OCI-LY7 (cell line): ENCODE measurements around the gene MAF. TPM values are rescaled to one million over a fixed set of nuclear protein-coding genes. Genes with fewer than 3 reads are reported as not detected.

ENCODE experiments used
- BruUV-seq: library from RNA; stranded (reverse); fragments of 400-500 nt; replicated peaks from 2 replicates; lab custom pipeline; 2021; lab: Mats Ljungman, UMichigan
- CTCF ChIA-PET: fragments of 300-600 bp; sonication (Branson Sonifier 250); formaldehyde crosslinking; loops from one replicate; lab custom pipeline; 2022; ENCODE audit warnings: antibody characterized with exemption; ENCODE audit not compliant: unreplicated experiment; lab: Charles Lee
- POLR2A ChIA-PET: fragments of 300-600 bp; sonication (Branson Sonifier 250); formaldehyde crosslinking; loops from one replicate; lab custom pipeline; 2022; ENCODE audit warnings: antibody characterized with exemption; lab: Charles Lee
- DNase-seq: peaks from one replicate; pipeline ENCODE4 v3.0.0-alpha.2; 2015; ENCODE audit warnings: low spot score
- H2AFZ ChIP-seq: fragments of 200-600 bp; sonication (generic), shearing (Covaris generic); 2 replicates; pipeline ENCODE4 v1.6.1; 2014; ENCODE audit warnings: mild to moderate bottlenecking, antibody characterized with exemption, low read length, moderate library complexity
- H3K27ac ChIP-seq: fragments of 200-600 bp; sonication (generic); 2 replicates; pipeline ENCODE4 v1.5.1; 2014; ENCODE audit warnings: mixed run types, low read depth, mild to moderate bottlenecking, moderate library complexity, low read length, inconsistent platforms; ENCODE audit not compliant: poor library complexity, severe bottlenecking
- H3K36me3 ChIP-seq: fragments of 200-600 bp; sonication (generic); 2 replicates; pipeline ENCODE4 v1.6.1; 2014; ENCODE audit warnings: mild to moderate bottlenecking, antibody characterized with exemption, low read length, moderate library complexity, mixed read lengths; ENCODE audit not compliant: insufficient read depth
- H3K4me1 ChIP-seq: fragments of 200-600 bp; sonication (generic); 2 replicates; pipeline ENCODE4 v1.5.1; 2014; ENCODE audit warnings: mild to moderate bottlenecking, low read length; ENCODE audit not compliant: insufficient read depth, poor library complexity, severe bottlenecking
- H3K4me2 ChIP-seq: fragments of 200-600 bp; sonication (generic); 2 replicates; pipeline ENCODE4 v1.6.1; 2014; ENCODE audit warnings: mild to moderate bottlenecking, low read length
- H3K4me3 ChIP-seq: fragments of 200-600 bp; sonication (generic); 2 replicates; pipeline ENCODE4 v1.5.1; 2014; ENCODE audit warnings: mild to moderate bottlenecking, low read depth, low read length; ENCODE audit not compliant: poor library complexity, severe bottlenecking
- H3K79me2 ChIP-seq: fragments of 200-600 bp; sonication (generic); 2 replicates; pipeline ENCODE4 v1.6.1; 2016; ENCODE audit warnings: low read depth, mild to moderate bottlenecking, low read length, moderate library complexity, mixed read lengths; ENCODE audit not compliant: insufficient read depth
- H3K9me2 ChIP-seq: fragments of 200-600 bp; sonication (generic); 2 replicates; pipeline ENCODE4 v1.6.1; 2016; ENCODE audit warnings: mild to moderate bottlenecking, low read length, mixed read lengths; ENCODE audit not compliant: insufficient read depth
- H3K9me3 ChIP-seq: fragments of 200-600 bp; sonication (generic); 2 replicates; pipeline ENCODE4 v1.6.1; 2014; ENCODE audit warnings: mild to moderate bottlenecking, mixed run types, low read length, mixed read lengths
- H4K20me1 ChIP-seq: fragments of 200-600 bp; sonication (generic); 2 replicates; pipeline ENCODE4 v1.6.1; 2014; ENCODE audit warnings: mild to moderate bottlenecking, antibody characterized with exemption, low read length, moderate library complexity, mixed read lengths; ENCODE audit not compliant: insufficient read depth
- EZH2phosphoT487 ChIP-seq: fragments of 200-600 bp; sonication (generic); IDR thresholded peaks from 2 replicates; pipeline ENCODE4 v1.6.1; 2018; ENCODE audit warnings: low read depth, borderline replicate concordance, mild to moderate bottlenecking, mixed run types, antibody characterized with exemption, low read length, moderate library complexity, mixed read lengths
- intact Hi-C: fragments of 100-400 bp; cut with micrococcal nuclease; formaldehyde crosslinking; loops from one replicate; pipeline ENCODE4 v1.10.0; 2022; ENCODE audit not compliant: unreplicated experiment
- total RNA-seq, 2 experiments: library from RNA; depleted of rRNA in 1 of 2; stranded (reverse); fragments of >200 nt in 1 of 2; shearing (Covaris generic) in 1 of 2; gene quantifications; 2 replicates each; pipeline ENCODE4 v1.2.3, GENCODE V29; 2014 to 2022
- TF ChIP-seq, protein P1 (sequence below): fragments of 200-600 bp; sonication (generic); conservative IDR thresholded peaks from 2 replicates; pipeline ENCODE4 v1.5.1; 2014; ENCODE audit warnings: mild to moderate bottlenecking, antibody characterized with exemption, low read length, moderate library complexity, mixed read lengths

Gene MAF
- total RNA-seq, 2 experiments from 2014 or later, result not detected

DNA sequence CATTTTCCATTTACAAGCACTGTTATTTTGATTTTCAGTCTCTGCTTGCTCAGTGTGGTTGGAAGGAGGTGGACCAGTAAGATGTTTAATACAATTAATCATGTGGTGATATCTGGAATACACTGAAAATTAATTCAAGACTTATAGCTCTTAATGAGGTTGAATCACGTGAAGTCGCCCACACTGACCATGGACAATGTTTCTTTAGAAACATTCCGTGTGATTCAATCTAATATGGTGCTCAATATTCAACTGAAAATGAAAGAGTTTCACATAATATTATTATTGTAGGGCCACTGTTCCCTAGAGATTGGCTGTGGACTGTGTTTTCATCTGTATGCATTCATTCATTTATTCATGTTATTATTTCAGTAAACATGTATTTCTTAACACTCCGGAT lies 45.2 kb upstream of the MAF start:
- intact Hi-C loops, result no loop called here
- Histone ChIP-seq H3K4me3 (no peak overlapping the region), H3K4me1 (no peaks in the 10 kb centered on the region), H3K9me3 (no peaks in the 10 kb centered on the region), H3K79me2 (no peaks in the 10 kb centered on the region), H4K20me1 (no peaks in the 10 kb centered on the region), H3K27ac (no peak overlapping the region), H3K9me2 (no peaks in the 10 kb centered on the region), H3K36me3 (no peaks in the 10 kb centered on the region), H3K4me2 (no peak overlapping the region), H2AFZ (no peak overlapping the region)
- no peak for DNase-seq
- CTCF ChIA-PET, result no interaction called here
- BruUV-seq, result no TSS peak
- POLR2A ChIA-PET, result interaction anchor here (0.6 kb wide), 1 partner anchor 1608 kb away, joined by 3 read pairs; no protein-coding TSS in a partner anchor
- TF ChIP-seq, protein P1, sequence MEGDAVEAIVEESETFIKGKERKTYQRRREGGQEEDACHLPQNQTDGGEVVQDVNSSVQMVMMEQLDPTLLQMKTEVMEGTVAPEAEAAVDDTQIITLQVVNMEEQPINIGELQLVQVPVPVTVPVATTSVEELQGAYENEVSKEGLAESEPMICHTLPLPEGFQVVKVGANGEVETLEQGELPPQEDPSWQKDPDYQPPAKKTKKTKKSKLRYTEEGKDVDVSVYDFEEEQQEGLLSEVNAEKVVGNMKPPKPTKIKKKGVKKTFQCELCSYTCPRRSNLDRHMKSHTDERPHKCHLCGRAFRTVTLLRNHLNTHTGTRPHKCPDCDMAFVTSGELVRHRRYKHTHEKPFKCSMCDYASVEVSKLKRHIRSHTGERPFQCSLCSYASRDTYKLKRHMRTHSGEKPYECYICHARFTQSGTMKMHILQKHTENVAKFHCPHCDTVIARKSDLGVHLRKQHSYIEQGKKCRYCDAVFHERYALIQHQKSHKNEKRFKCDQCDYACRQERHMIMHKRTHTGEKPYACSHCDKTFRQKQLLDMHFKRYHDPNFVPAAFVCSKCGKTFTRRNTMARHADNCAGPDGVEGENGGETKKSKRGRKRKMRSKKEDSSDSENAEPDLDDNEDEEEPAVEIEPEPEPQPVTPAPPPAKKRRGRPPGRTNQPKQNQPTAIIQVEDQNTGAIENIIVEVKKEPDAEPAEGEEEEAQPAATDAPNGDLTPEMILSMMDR, result no peak
- no peak for TF ChIP-seq EZH2phosphoT487

DNA sequence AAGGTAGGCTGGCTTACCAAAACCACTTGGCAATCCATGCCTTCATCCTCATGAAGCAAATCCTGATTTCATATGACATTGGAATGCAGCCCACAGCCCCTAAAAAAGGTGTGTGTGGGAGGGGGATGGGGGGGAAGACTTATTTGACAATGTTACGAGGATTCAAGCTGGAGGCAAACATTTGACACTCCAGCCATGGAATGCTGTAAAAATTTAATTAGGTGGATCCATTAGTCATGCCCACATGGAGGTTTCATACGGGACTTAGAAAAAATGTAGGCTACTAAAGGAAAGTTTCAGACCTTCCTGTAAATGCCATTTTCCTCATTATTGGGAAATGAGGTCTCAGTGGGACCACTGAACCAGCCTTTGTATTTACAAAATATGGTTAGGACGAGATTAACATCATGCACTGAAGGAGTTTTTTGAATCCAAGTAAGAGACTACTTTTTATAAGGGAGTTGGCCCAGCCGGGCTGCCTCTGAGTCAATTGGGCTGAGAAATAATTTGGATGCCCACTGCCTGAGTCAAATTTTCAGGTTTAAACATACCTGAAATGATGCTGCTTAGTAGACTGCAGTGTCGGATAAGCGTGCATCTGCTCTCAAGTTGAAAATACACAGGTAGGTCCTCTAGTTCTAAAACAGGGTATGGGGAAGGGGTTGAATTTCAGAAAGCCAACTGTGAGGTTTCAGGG lies 44.6 kb upstream of the MAF start:
- Histone ChIP-seq H4K20me1 (no peaks in the 10 kb centered on the region), H3K79me2 (no peaks in the 10 kb centered on the region), H3K27ac (no peak overlapping the region), H3K9me2 (no peaks in the 10 kb centered on the region), H3K4me1 (no peaks in the 10 kb centered on the region), H3K4me2 (no peak overlapping the region), H3K9me3 (no peaks in the 10 kb centered on the region), H2AFZ (no peak overlapping the region), H3K36me3 (no peaks in the 10 kb centered on the region), H3K4me3 (no peak overlapping the region)
- POLR2A ChIA-PET, result no interaction called here
- DNase-seq, result no peak
- intact Hi-C loops, result no loop called here
- BruUV-seq, result no TSS peak
- TF ChIP-seq, protein P1, result no peak
- TF ChIP-seq EZH2phosphoT487, result no peak
- CTCF ChIA-PET, result no interaction called here

DNA sequence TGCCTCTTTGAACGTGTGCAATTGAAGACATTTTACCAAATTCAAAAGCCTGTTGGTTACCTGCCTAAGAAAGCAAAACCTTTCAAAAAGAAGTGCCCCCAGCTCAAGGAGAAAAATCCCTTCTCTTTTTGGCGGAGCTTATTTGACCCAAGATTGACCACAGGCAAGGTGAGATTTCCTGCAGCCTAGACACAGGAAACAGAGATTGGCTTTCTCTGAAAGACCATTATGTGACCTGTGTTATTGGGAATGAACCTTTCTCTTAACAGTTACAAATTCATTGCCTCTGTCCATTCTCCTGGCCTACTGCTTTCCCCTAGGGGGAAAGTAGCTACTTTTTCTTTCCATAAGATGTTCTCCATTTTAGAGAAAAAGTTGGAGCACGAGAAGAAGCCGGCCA lies 42.1 kb upstream of the MAF start:
- ChIA-PET CTCF (no interaction called here), POLR2A (interaction anchor here (0.6 kb wide), 1 partner anchor 64 kb away, joined by 3 read pairs; no protein-coding TSS in a partner anchor)
- Histone ChIP-seq H3K4me2 (no peak overlapping the region), H3K27ac (no peak overlapping the region), H3K9me2 (no peaks in the 10 kb centered on the region), H3K4me3 (no peak overlapping the region), H3K36me3 (no peaks in the 10 kb centered on the region), H3K4me1 (no peaks in the 10 kb centered on the region), H4K20me1 (no peaks in the 10 kb centered on the region), H3K9me3 (no peaks in the 10 kb centered on the region), H3K79me2 (no peaks in the 10 kb centered on the region), H2AFZ (no peak overlapping the region)
- no peak for DNase-seq
- TF ChIP-seq EZH2phosphoT487, result no peak
- TF ChIP-seq, protein P1, result no peak
- intact Hi-C loops, result no loop called here
- BruUV-seq, result no TSS peak
